Left lung (tissue), 10 donors: ENCODE data around the gene DLG2. TPM values are rescaled to one million over a fixed set of nuclear protein-coding genes. Genes with fewer than 3 reads are reported as not detected.

Source experiments
- ATAC-seq: fragments of 200-7000 bp; cut with Tn5 transposase; one replicate; pipeline ENCODE4 v1.9.1; 2020; ENCODE audit warnings: moderate library complexity
- DNase-seq, 4 donors: peaks; one replicate each; pipeline ENCODE4 v3.0.0-alpha.2; 2013 to 2020
- H3K27ac ChIP-seq, 2 donors: fragments of 200-600 bp; sonication (generic) in 1 of 2; one replicate each; pipeline versions ENCODE4 v1.5.0 to v1.8.0; 2020 to 2021
- H3K27me3 ChIP-seq, 2 donors: fragments of 200-600 bp; sonication (generic) in 1 of 2; one replicate each; pipeline versions ENCODE4 v1.5.0 to v1.8.0; 2020 to 2021
- H3K36me3 ChIP-seq, 2 donors: fragments of 200-600 bp; sonication (generic) in 1 of 2; one replicate each; pipeline versions ENCODE4 v1.5.0 to v1.8.0; 2020 to 2021
- H3K4me1 ChIP-seq, 2 donors: fragments of 200-600 bp; one replicate each; pipeline ENCODE4 v1.8.0; 2021
- H3K4me3 ChIP-seq, 2 donors: fragments of 200-600 bp; sonication (generic) in 1 of 2; one replicate each; pipeline versions ENCODE4 v1.5.0 to v1.8.0; 2020 to 2021; ENCODE audit warnings: mild to moderate bottlenecking in 1 of 2
- H3K9me3 ChIP-seq, 2 donors: fragments of 200-600 bp; sonication (generic) in 1 of 2; one replicate each; pipeline versions ENCODE4 v1.5.0 to v1.8.0; 2020 to 2021
- CTCF ChIP-seq, 2 donors: fragments of 200-600 bp; sonication (generic) in 1 of 2; IDR thresholded peaks; one replicate each; pipeline versions ENCODE4 v1.5.0 to v1.8.0; 2021; ENCODE audit warnings: antibody characterized with exemption in 2 of 2
- intact Hi-C, 2 donors: fragments of 100-400 bp; cut with DNase I; formaldehyde crosslinking; loops; one replicate each; pipeline versions ENCODE4 v1.11.2 to v1.14.2; 2022
- polyA plus RNA-seq, 6 donors: library from polyadenylated mRNA; unstranded; fragments of 120-200 nt; gene quantifications; one replicate each; pipeline ENCODE4 v1.2.1, GENCODE V29; 2013; ENCODE audit not compliant: insufficient read length in 6 of 6
- total RNA-seq, 2 donors: library from RNA; stranded (reverse); fragmentation: NEBNext Ultra II Directional; extraction: Animal tissue kit (Norgen Biotek cat#: 25700); gene quantifications; one replicate each; pipeline ENCODE4 v1.2.1, GENCODE V29; 2021
- donor health status: DM: no; HTN: yes; CAD: no.
- donor health status: DM: no; HTN: no; CAD: no.

DLG2 gene
- total and polyA plus RNA-seq, 8 donors, result 4.5 to 15.0 (median 8.6) TPM

- no peak overlapping the region for H3K4me3 ChIP-seq
- H3K9me3 ChIP-seq, result no peaks in the 10 kb centered on the region
- no peak overlapping the region for H3K27ac ChIP-seq
- no peaks in the 10 kb centered on the region for H3K4me1 ChIP-seq
- intact Hi-C loops, result no loop called here
- H3K27me3 ChIP-seq, result no peaks in the 10 kb centered on the region
- H3K36me3 ChIP-seq, result no peaks in the 10 kb centered on the region
- DNase-seq (no peak), ATAC-seq (no peak)
- no peak for TF ChIP-seq CTCF (IDR thresholded peaks at IDR 0.05)
Measured at GRCh38 chr11:84675396-84676025, 951.6 kb downstream of the DLG2 start.

- no peak overlapping the region for H3K4me3 ChIP-seq
- ATAC-seq, result no peak
- H3K4me1 ChIP-seq, result no peaks in the 10 kb centered on the region
- H3K36me3 ChIP-seq, result no peaks in the 10 kb centered on the region
- no peaks in the 10 kb centered on the region for H3K27me3 ChIP-seq
- no peaks in the 10 kb centered on the region for H3K9me3 ChIP-seq
- no peak for DNase-seq
- intact Hi-C loops, result no loop called here
- no peak overlapping the region for H3K27ac ChIP-seq
- TF ChIP-seq CTCF (IDR thresholded peaks at IDR 0.05), result no peak
Measured at GRCh38 chr11:84673753-84674152, 953.4 kb downstream of the DLG2 start.

- no peaks in the 10 kb centered on the region for H3K9me3 ChIP-seq
- ATAC-seq, result peak; percentile 64
- H3K27me3 ChIP-seq, result no peaks in the 10 kb centered on the region
- H3K27ac ChIP-seq, result no peak overlapping the region
- intact Hi-C loops, result no loop called here
- no peak overlapping the region for H3K4me3 ChIP-seq
- H3K36me3 ChIP-seq, result no peaks in the 10 kb centered on the region
- peak in 1 of 4 donors; percentile 16 for DNase-seq
- TF ChIP-seq CTCF (IDR thresholded peaks at IDR 0.05), result no peak
- no peaks in the 10 kb centered on the region for H3K4me1 ChIP-seq
Measured at GRCh38 chr11:84671325-84671999, 955.7 kb downstream of the DLG2 start.

- intact Hi-C loops, result no loop called here
- no peak overlapping the region for H3K27ac ChIP-seq
- no peaks in the 10 kb centered on the region for H3K4me1 ChIP-seq
- H3K9me3 ChIP-seq, result no peaks in the 10 kb centered on the region
- TF ChIP-seq CTCF (IDR thresholded peaks at IDR 0.05), result no peak
- DNase-seq, result no peak
- H3K36me3 ChIP-seq, result no peaks in the 10 kb centered on the region
- no peak for ATAC-seq
- H3K4me3 ChIP-seq, result no peak overlapping the region
- no peaks in the 10 kb centered on the region for H3K27me3 ChIP-seq
Measured at GRCh38 chr11:84663731-84664130, 963.4 kb downstream of the DLG2 start.

GRCh38 chr11:84660257-84660977 lies 966.7 kb downstream of the DLG2 start:
- Histone ChIP-seq H3K4me1 (no peaks in the 10 kb centered on the region), H3K27me3 (no peaks in the 10 kb centered on the region), H3K36me3 (no peaks in the 10 kb centered on the region), H3K27ac (no peak overlapping the region), H3K9me3 (no peaks in the 10 kb centered on the region), H3K4me3 (no peak overlapping the region)
- ATAC-seq (no peak), DNase-seq (no peak)
- intact Hi-C loops, result no loop called here
- TF ChIP-seq CTCF (IDR thresholded peaks at IDR 0.05), result no peak
